ENCODE measurements around the gene SMIM5.

The SMIM5 gene

GRCh38 chr17:75642182-75642783 is 9.0 kb downstream of the SMIM5 start:
- no peak for DNase-seq

GRCh38 chr17:75642784-75643642 is 9.8 kb downstream of the SMIM5 start:
- no peak for DNase-seq

GRCh38 chr17:75643643-75644017 is 10.4 kb downstream of the SMIM5 start:
- DNase-seq = no peak

GRCh38 chr17:75645501-75645888 is 12.3 kb downstream of the SMIM5 start:
- DNase-seq = no peak

- DNase-seq = no peak
Observed at GRCh38 chr17:75645889-75646637, 12.8 kb downstream of the SMIM5 start.

GRCh38 chr17:75646638-75646992 is 13.4 kb downstream of the SMIM5 start:
- no peak for DNase-seq

- no peak for DNase-seq
Observed at GRCh38 chr17:75647061-75647460, 13.8 kb downstream of the SMIM5 start.

GRCh38 chr17:75647921-75648320 is 14.7 kb downstream of the SMIM5 start:
- DNase-seq = no peak

- DNase-seq = no peak
Observed at GRCh38 chr17:75649687-75650086, 16.5 kb downstream of the SMIM5 start.

GRCh38 chr17:75650874-75651273 is 17.6 kb downstream of the SMIM5 start:
- no peak for DNase-seq

GRCh38 chr17:75652341-75652740 is 19.1 kb downstream of the SMIM5 start:
- no peak for DNase-seq

- peak; percentile 17 for DNase-seq
Observed at GRCh38 chr17:75652934-75653549, 19.8 kb downstream of the SMIM5 start.

GRCh38 chr17:75654176-75654575 is 20.9 kb downstream of the SMIM5 start:
- no peak for DNase-seq

GRCh38 chr17:75658237-75658636 is 25.0 kb downstream of the SMIM5 start:
- DNase-seq = no peak

GRCh38 chr17:75661531-75661930 is 28.3 kb downstream of the SMIM5 start:
- DNase-seq = no peak

- no peak for DNase-seq
Observed at GRCh38 chr17:75662511-75662910, 29.3 kb downstream of the SMIM5 start.

- DNase-seq = no peak
Observed at GRCh38 chr17:75664099-75664549, 30.9 kb downstream of the SMIM5 start.

- no peak for DNase-seq
Observed at GRCh38 chr17:75665981-75666380, 32.7 kb downstream of the SMIM5 start.

GRCh38 chr17:75666959-75667790 is 33.9 kb downstream of the SMIM5 start, which contains the start of the genes RECQL5 and SAP30BP:
RECQL5 (minus strand) TSS chr17:75667154; CDS start chr17:75666557, 597 bp downstream.
SAP30BP (plus strand) TSS chr17:75667338; CDS start chr17:75667373, 35 bp downstream.
- DNase-seq = peak; percentile 99

GRCh38 chr17:75667825-75668224 is 34.6 kb downstream of the SMIM5 start:
- no peak for DNase-seq

- DNase-seq = no peak
Observed at GRCh38 chr17:75668489-75668888, 35.3 kb downstream of the SMIM5 start.

GRCh38 chr17:75670868-75671267 is 37.6 kb downstream of the SMIM5 start:
- DNase-seq = no peak
